Stomach (tissue), 4 donors: ENCODE measurements around the gene OR6K6.

Source experiments
- EP300 ChIP-seq: sonication (generic); formaldehyde crosslinking; IDR thresholded peaks from one replicate; pipeline ENCODE4 v1.6.1; 2017; ENCODE audit warnings: antibody characterized with exemption
- POLR2A ChIP-seq, 4 donors: fragments of 450-650 bp; IDR thresholded peaks; one replicate each; pipeline ENCODE4 v1.6.1; 2016; ENCODE audit warnings: antibody characterized with exemption in 4 of 4, control low read depth in 2 of 4, mild to moderate bottlenecking in 1 of 4, moderate library complexity in 1 of 4
- POLR2AphosphoS5 ChIP-seq, 3 donors: sonication (generic); formaldehyde crosslinking; IDR thresholded peaks; one replicate each; pipeline ENCODE4 v1.6.1; 2016; ENCODE audit warnings: antibody characterized with exemption in 3 of 3
- TF ChIP-seq, protein P1 (sequence below), 7 experiments: fragments of 450-650 bp in 4 of 7; fragments of 200-600 bp in 3 of 7; sonication (generic) in 3 of 7; IDR thresholded peaks; one replicate each; pipeline ENCODE4 v1.5.1; 2016 to 2019; ENCODE audit warnings: antibody characterized with exemption in 7 of 7, control low read depth in 2 of 7, mild to moderate bottlenecking in 1 of 7

DNA sequence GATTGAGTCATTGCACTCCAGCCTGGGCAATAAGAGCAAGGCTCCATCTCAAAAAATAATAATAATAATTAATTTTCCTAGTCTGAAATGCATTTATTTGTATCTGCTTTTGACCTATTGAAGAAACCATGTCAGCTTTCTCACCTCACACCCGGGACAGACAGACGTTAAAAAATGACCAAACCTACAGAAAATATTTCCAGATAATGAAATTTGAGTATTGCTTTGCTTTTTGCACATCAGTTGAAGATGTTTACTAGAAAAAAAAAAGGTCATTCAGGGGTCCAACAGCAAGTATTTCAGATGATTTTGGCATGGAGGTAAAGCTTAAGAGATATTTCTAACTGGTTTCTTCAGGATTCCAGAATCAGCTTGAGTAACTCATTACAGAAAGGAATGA is at the start of gene OR6K6:
- TF ChIP-seq, protein P1, sequence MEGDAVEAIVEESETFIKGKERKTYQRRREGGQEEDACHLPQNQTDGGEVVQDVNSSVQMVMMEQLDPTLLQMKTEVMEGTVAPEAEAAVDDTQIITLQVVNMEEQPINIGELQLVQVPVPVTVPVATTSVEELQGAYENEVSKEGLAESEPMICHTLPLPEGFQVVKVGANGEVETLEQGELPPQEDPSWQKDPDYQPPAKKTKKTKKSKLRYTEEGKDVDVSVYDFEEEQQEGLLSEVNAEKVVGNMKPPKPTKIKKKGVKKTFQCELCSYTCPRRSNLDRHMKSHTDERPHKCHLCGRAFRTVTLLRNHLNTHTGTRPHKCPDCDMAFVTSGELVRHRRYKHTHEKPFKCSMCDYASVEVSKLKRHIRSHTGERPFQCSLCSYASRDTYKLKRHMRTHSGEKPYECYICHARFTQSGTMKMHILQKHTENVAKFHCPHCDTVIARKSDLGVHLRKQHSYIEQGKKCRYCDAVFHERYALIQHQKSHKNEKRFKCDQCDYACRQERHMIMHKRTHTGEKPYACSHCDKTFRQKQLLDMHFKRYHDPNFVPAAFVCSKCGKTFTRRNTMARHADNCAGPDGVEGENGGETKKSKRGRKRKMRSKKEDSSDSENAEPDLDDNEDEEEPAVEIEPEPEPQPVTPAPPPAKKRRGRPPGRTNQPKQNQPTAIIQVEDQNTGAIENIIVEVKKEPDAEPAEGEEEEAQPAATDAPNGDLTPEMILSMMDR (IDR thresholded peaks at IDR 0.05), result no peak
- TF ChIP-seq POLR2A (IDR thresholded peaks at IDR 0.05) (no peak), EP300 (no peak), POLR2AphosphoS5 (IDR thresholded peaks at IDR 0.05) (no peak)
